Liver (tissue), 3 donors: ENCODE results near the gene CDC42SE2.

Experiments used
- FOXA1 ChIP-seq: IDR thresholded peaks from 2 replicates; pipeline ENCODE4 v1.6.1; 2016; ENCODE audit warnings: antibody characterized with exemption
- FOXA2 ChIP-seq: IDR thresholded peaks from 2 replicates; pipeline ENCODE4 v1.6.1; 2016; ENCODE audit warnings: antibody characterized with exemption
- GABPA ChIP-seq, 2 donors: IDR thresholded peaks in 1 of 2; conservative IDR thresholded peaks in 1 of 2; 2 replicates each; pipeline ENCODE4 v1.6.1; 2016; ENCODE audit warnings: antibody characterized with exemption in 2 of 2, mild to moderate bottlenecking in 1 of 2, moderate library complexity in 1 of 2
- HNF4G ChIP-seq: IDR thresholded peaks from 2 replicates; pipeline ENCODE4 v1.6.1; 2016; ENCODE audit warnings: antibody characterized with exemption
- JUND ChIP-seq, 2 donors: IDR thresholded peaks; 2 replicates each; pipeline ENCODE4 v1.6.1; 2016; ENCODE audit warnings: antibody characterized with exemption in 2 of 2
- NR2F2 ChIP-seq: IDR thresholded peaks from 2 replicates; pipeline ENCODE4 v1.6.1; 2016; ENCODE audit warnings: antibody characterized with exemption
- RAD21 ChIP-seq, 2 donors: IDR thresholded peaks; 2 replicates each; pipeline ENCODE4 v1.6.1; 2016; ENCODE audit warnings: antibody characterized with exemption in 2 of 2, mild to moderate bottlenecking in 2 of 2
- SP1 ChIP-seq: IDR thresholded peaks from 2 replicates; pipeline ENCODE4 v1.6.1; 2018; ENCODE audit warnings: antibody characterized with exemption, mild to moderate bottlenecking
- TAF1 ChIP-seq: conservative IDR thresholded peaks from 2 replicates; pipeline ENCODE4 v1.6.1; 2016; ENCODE audit warnings: antibody characterized with exemption, mild to moderate bottlenecking
- YY1 ChIP-seq: IDR thresholded peaks from 2 replicates; pipeline ENCODE4 v1.6.1; 2016; ENCODE audit warnings: antibody characterized with exemption, mild to moderate bottlenecking
- TF ChIP-seq, protein P1 (sequence below): IDR thresholded peaks from 2 replicates; pipeline ENCODE4 v1.6.1; 2016; ENCODE audit warnings: antibody characterized with exemption
- TF ChIP-seq, protein P2 (sequence below): fragments of 150-350 bp; IDR thresholded peaks from 2 replicates; pipeline ENCODE4 v1.5.1; 2017; ENCODE audit warnings: improper control_type of control experiment, low read depth, low read length; ENCODE audit not compliant: missing input control
- TF ChIP-seq, protein P3 (sequence below): IDR thresholded peaks from 2 replicates; pipeline ENCODE4 v1.6.1; 2016; ENCODE audit warnings: antibody characterized with exemption, mild to moderate bottlenecking
- TF ChIP-seq, protein P4 (sequence below): IDR thresholded peaks from 2 replicates; pipeline ENCODE4 v1.6.1; 2016; ENCODE audit warnings: antibody characterized with exemption
- donor health status: healthy.
- donor health status: healthy.

DNA sequence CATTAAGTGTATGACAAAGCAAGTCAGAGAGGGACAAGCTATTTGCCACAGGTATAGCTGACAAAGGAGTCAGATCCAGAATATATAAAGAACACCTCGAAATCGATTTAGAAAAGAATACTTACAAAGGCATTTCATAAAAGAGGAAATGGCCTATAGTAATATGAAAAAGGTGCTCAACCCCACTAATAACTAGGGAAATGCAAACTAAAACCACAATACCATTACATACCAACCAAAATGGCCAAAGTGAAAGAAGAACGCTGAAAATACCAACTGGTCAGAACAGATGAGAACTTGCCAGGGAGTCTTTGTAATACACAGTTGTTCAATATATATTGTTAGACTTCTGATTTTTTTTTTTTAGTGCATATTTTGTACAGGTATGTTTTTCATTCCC lies 152.9 kb downstream of the CDC42SE2 start:
- TF ChIP-seq, protein P1, sequence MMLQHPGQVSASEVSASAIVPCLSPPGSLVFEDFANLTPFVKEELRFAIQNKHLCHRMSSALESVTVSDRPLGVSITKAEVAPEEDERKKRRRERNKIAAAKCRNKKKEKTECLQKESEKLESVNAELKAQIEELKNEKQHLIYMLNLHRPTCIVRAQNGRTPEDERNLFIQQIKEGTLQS = no peak
- TF ChIP-seq YY1 = no peak
- TF ChIP-seq, protein P2, sequence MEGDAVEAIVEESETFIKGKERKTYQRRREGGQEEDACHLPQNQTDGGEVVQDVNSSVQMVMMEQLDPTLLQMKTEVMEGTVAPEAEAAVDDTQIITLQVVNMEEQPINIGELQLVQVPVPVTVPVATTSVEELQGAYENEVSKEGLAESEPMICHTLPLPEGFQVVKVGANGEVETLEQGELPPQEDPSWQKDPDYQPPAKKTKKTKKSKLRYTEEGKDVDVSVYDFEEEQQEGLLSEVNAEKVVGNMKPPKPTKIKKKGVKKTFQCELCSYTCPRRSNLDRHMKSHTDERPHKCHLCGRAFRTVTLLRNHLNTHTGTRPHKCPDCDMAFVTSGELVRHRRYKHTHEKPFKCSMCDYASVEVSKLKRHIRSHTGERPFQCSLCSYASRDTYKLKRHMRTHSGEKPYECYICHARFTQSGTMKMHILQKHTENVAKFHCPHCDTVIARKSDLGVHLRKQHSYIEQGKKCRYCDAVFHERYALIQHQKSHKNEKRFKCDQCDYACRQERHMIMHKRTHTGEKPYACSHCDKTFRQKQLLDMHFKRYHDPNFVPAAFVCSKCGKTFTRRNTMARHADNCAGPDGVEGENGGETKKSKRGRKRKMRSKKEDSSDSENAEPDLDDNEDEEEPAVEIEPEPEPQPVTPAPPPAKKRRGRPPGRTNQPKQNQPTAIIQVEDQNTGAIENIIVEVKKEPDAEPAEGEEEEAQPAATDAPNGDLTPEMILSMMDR = no peak
- no peak for TF ChIP-seq NR2F2
- TF ChIP-seq FOXA1 = no peak
- TF ChIP-seq GABPA (IDR thresholded peaks at IDR 0.05 in 1 of 2, conservative IDR thresholded peaks at IDR 0.05 in 1 of 2) = no peak
- TF ChIP-seq, protein P3, sequence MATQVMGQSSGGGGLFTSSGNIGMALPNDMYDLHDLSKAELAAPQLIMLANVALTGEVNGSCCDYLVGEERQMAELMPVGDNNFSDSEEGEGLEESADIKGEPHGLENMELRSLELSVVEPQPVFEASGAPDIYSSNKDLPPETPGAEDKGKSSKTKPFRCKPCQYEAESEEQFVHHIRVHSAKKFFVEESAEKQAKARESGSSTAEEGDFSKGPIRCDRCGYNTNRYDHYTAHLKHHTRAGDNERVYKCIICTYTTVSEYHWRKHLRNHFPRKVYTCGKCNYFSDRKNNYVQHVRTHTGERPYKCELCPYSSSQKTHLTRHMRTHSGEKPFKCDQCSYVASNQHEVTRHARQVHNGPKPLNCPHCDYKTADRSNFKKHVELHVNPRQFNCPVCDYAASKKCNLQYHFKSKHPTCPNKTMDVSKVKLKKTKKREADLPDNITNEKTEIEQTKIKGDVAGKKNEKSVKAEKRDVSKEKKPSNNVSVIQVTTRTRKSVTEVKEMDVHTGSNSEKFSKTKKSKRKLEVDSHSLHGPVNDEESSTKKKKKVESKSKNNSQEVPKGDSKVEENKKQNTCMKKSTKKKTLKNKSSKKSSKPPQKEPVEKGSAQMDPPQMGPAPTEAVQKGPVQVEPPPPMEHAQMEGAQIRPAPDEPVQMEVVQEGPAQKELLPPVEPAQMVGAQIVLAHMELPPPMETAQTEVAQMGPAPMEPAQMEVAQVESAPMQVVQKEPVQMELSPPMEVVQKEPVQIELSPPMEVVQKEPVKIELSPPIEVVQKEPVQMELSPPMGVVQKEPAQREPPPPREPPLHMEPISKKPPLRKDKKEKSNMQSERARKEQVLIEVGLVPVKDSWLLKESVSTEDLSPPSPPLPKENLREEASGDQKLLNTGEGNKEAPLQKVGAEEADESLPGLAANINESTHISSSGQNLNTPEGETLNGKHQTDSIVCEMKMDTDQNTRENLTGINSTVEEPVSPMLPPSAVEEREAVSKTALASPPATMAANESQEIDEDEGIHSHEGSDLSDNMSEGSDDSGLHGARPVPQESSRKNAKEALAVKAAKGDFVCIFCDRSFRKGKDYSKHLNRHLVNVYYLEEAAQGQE = no peak
- no peak for TF ChIP-seq RAD21 (IDR thresholded peaks at IDR 0.05)
- no peak for TF ChIP-seq FOXA2
- TF ChIP-seq JUND (IDR thresholded peaks at IDR 0.05) = no peak
- TF ChIP-seq, protein P4, sequence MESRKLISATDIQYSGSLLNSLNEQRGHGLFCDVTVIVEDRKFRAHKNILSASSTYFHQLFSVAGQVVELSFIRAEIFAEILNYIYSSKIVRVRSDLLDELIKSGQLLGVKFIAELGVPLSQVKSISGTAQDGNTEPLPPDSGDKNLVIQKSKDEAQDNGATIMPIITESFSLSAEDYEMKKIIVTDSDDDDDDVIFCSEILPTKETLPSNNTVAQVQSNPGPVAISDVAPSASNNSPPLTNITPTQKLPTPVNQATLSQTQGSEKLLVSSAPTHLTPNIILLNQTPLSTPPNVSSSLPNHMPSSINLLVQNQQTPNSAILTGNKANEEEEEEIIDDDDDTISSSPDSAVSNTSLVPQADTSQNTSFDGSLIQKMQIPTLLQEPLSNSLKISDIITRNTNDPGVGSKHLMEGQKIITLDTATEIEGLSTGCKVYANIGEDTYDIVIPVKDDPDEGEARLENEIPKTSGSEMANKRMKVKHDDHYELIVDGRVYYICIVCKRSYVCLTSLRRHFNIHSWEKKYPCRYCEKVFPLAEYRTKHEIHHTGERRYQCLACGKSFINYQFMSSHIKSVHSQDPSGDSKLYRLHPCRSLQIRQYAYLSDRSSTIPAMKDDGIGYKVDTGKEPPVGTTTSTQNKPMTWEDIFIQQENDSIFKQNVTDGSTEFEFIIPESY = no peak
- no peak for TF ChIP-seq TAF1
- TF ChIP-seq SP1 = no peak
- TF ChIP-seq HNF4G = no peak
